ENCODE data around the gene HSPA9. TPM values are rescaled to one million over a fixed set of nuclear protein-coding genes. Genes with fewer than 3 reads are reported as not detected.

The HSPA9 gene
- total and polyA plus RNA-seq, 2 of the 8 experiments (the other 6 are each of a cell fraction or from before 2014, with no cell fraction given), result 191 to 395 TPM

GRCh38 chr5:138623053-138623452, 47.9 kb upstream of the HSPA9 start:
- POLR2A ChIA-PET (ENCODE audit: partially characterized antibody), result interaction anchor here (1.1 to 3.6 kb wide), 3 partner anchors 12 to 51 kb away, joined by 3 to 14 read pairs (median 13); partner anchors contain the start of gene HSPA9
- Histone ChIP-seq H3K4me3 (ENCODE audit: extremely low read depth in 1 of 4, insufficient read depth in 2 of 4, low read depth in 3 of 4, low read length in 4 of 4) (no peak overlapping the region), H3K23me2 (ENCODE audit: low read depth, low read length) (no peaks in the 10 kb centered on the region), H3K4me1 (replicated peaks in 1 of 4; ENCODE audit: control insufficient read depth in 3 of 4, insufficient read depth in 4 of 4, low read length in 3 of 4) (peaks cover 0 to 6% (median 1%) of the 10 kb centered on the region in 4 experiments; a peak in 2 of 7 replicates), H4K5ac (ENCODE audit: insufficient read length, low read depth, low read length) (no peak overlapping the region), H3K4me2 (ENCODE audit: insufficient read depth in 1 of 2, low read depth in 2 of 2, low read length in 2 of 2) (no peak overlapping the region), H3K18ac (ENCODE audit: extremely low read depth, low read length) (no peak overlapping the region), H3K4ac (replicated peaks; ENCODE audit: insufficient read length, low read depth, low read length) (no peak overlapping the region), H3K14ac (ENCODE audit: insufficient read length) (no peak overlapping the region), H2BK12ac (ENCODE audit: low read depth, low read length) (0 out of 2 replicates have a peak overlapping the region, but pooled peaks have one; percentile 7), H2BK20ac (ENCODE audit: low read length) (no peak overlapping the region), H4K8ac (ENCODE audit: extremely low read depth, insufficient read depth, low read length) (no peak overlapping the region), H2BK15ac (ENCODE audit: low read length) (no peak overlapping the region), H3K79me2 (ENCODE audit: control insufficient read depth in 1 of 2, insufficient read depth in 2 of 2, low read length in 2 of 2) (no peaks in the 10 kb centered on the region), H3K79me1 (ENCODE audit: low read depth, low read length) (no peaks in the 10 kb centered on the region; the same call in 1 of the 2 replicates), H2BK5ac (ENCODE audit: low read depth, low read length) (no peak overlapping the region), H3K27me3 (replicated peaks in 1 of 4; ENCODE audit: control insufficient read depth in 3 of 4, extremely low read depth in 1 of 4, insufficient read depth in 3 of 4, low read length in 3 of 4) (no peaks in the 10 kb centered on the region), H3K27ac (ENCODE audit: low read depth, low read length) (no peak overlapping the region), H2AFZ (ENCODE audit: low read length) (no peak overlapping the region), H3K36me3 (ENCODE audit: control insufficient read depth in 2 of 4, insufficient read depth in 4 of 4, low read length in 3 of 4) (no peaks in the 10 kb centered on the region), H3K56ac (replicated peaks; ENCODE audit: insufficient read length, low read depth, low read length) (no peak overlapping the region), H4K20me1 (replicated peaks in 1 of 2; ENCODE audit: control insufficient read depth in 1 of 2, insufficient read depth in 2 of 2, low read length in 2 of 2) (no peaks in the 10 kb centered on the region), H3K9me3 (ENCODE audit: insufficient read depth in 2 of 2, low read depth in 1 of 2, low read length in 1 of 2) (no peaks in the 10 kb centered on the region), H3K23ac (ENCODE audit: insufficient read length) (no peak overlapping the region), H2BK120ac (replicated peaks; ENCODE audit: low read depth, low read length) (no peak overlapping the region), H2AK5ac (ENCODE audit: low read depth, low read length) (no peak overlapping the region), H3K9ac (replicated peaks in 1 of 4; ENCODE audit: extremely low read depth in 1 of 4, low read depth in 3 of 4, low read length in 3 of 4) (no peak overlapping the region), H4K91ac (replicated peaks; ENCODE audit: insufficient read length, low read length) (no peak overlapping the region)
- FAIRE-seq (no peak), DNase-seq (ENCODE audit: low read depth in 1 of 2, low spot score in 2 of 2) (no peak)
- CTCF ChIA-PET (ENCODE audit: partially characterized antibody), result interaction anchor here (0.6 to 1.6 kb wide), 4 partner anchors 12 to 167 kb away, joined by 3 to 5 read pairs (median 4); no protein-coding TSS in a partner anchor
- WGBS, 2 experiments (ENCODE audit: extremely low coverage in 1 of 2, insufficient coverage in 1 of 2, insufficient read length in 1 of 2, insufficient replicate concordance in 2 of 2, low coverage in 1 of 2, low lambda C conversion rate in 2 of 2, missing lambda C conversion rate in 1 of 2), result 89% methylated on average over 4 of the region's 4 CpGs; no CpG with 5 or more reads in 1 of the 2 experiments
- TF ChIP-seq NANOG (IDR thresholded peaks at IDR 0.05; ENCODE audit: insufficient read depth, low read depth, low read length, poor library complexity, severe bottlenecking) (no peak), EZH2 (IDR thresholded peaks at IDR 0.05; ENCODE audit: low read depth, low read length, severe bottlenecking) (no peak), CTBP2 (IDR thresholded peaks at IDR 0.05; ENCODE audit: borderline replicate concordance, insufficient read depth, insufficient read length, low read length) (no peak), SIRT6 (IDR thresholded peaks at IDR 0.05; ENCODE audit: low read length) (no peak), TCF12 (IDR thresholded peaks at IDR 0.05; ENCODE audit: low read depth, low read length) (no peak), CREB1 (IDR thresholded peaks at IDR 0.05) (no peak), BACH1 (IDR thresholded peaks at IDR 0.05; ENCODE audit: low read length) (no peak), RAD21 (IDR thresholded peaks at IDR 0.05 in 1 of 2, conservative IDR thresholded peaks at IDR 0.05 in 1 of 2; ENCODE audit: low read depth in 2 of 2, low read length in 2 of 2) (no peak), GTF2F1 (IDR thresholded peaks at IDR 0.05; ENCODE audit: borderline replicate concordance, low read depth, low read length) (no peak), RBBP5 (IDR thresholded peaks at IDR 0.05; ENCODE audit: borderline replicate concordance, low read depth, low read length) (no peak), RNF2 (IDR thresholded peaks at IDR 0.05; ENCODE audit: borderline replicate concordance, low read depth, low read length, missing control alignments, poor library complexity, severe bottlenecking) (no peak)
- TF ChIP-seq, protein P1, sequence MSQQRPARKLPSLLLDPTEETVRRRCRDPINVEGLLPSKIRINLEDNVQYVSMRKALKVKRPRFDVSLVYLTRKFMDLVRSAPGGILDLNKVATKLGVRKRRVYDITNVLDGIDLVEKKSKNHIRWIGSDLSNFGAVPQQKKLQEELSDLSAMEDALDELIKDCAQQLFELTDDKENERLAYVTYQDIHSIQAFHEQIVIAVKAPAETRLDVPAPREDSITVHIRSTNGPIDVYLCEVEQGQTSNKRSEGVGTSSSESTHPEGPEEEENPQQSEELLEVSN (IDR thresholded peaks at IDR 0.05), result no peak
